H9 (cell line): Measurements from ENCODE around the gene DERL2. TPM values are rescaled to one million over a fixed set of nuclear protein-coding genes. Genes with fewer than 3 reads are reported as not detected.
A peak's percentile ranks its signal among the peaks of the same experiment; 100 is the strongest.

ENCODE experiments used
- DNase-seq: peaks from one replicate; pipeline ENCODE4 v3.0.0-alpha.2; 2017
- H2AFZ ChIP-seq: one replicate; pipeline ENCODE4 v1.6.1; 2013; ENCODE audit warnings: mild to moderate bottlenecking, low read length, control low read depth, moderate library complexity
- H2AK5ac ChIP-seq: 2 replicates; pipeline ENCODE4 v1.6.1; 2013; ENCODE audit warnings: low read length, control low read depth, mixed read lengths; ENCODE audit not compliant: insufficient read length
- H2BK120ac ChIP-seq: one replicate; pipeline ENCODE4 v1.6.1; 2013; ENCODE audit warnings: low read depth, mild to moderate bottlenecking, low read length, control low read depth, inconsistent platforms; ENCODE audit not compliant: poor library complexity, severe bottlenecking
- H2BK12ac ChIP-seq: 2 replicates; pipeline ENCODE4 v1.6.1; 2013; ENCODE audit warnings: low read length, control low read depth, mixed read lengths, low read depth; ENCODE audit not compliant: insufficient read length
- H2BK15ac ChIP-seq: 2 replicates; pipeline ENCODE4 v1.6.1; 2013; ENCODE audit warnings: low read depth, low read length, control low read depth
- H2BK20ac ChIP-seq: one replicate; pipeline ENCODE4 v1.6.1; 2013; ENCODE audit warnings: low read depth, mild to moderate bottlenecking, low read length, control low read depth, inconsistent platforms; ENCODE audit not compliant: poor library complexity, severe bottlenecking
- H2BK5ac ChIP-seq: 2 replicates; pipeline ENCODE4 v1.6.1; 2013; ENCODE audit warnings: low read length, control low read depth, mixed read lengths; ENCODE audit not compliant: insufficient read length
- H3K14ac ChIP-seq: 2 replicates; pipeline ENCODE4 v1.6.1; 2013; ENCODE audit warnings: low read length, control low read depth; ENCODE audit not compliant: insufficient read depth
- H3K18ac ChIP-seq: 2 replicates; pipeline ENCODE4 v1.6.1; 2013; ENCODE audit warnings: low read depth, mild to moderate bottlenecking, mixed read lengths, low read length, control low read depth; ENCODE audit not compliant: insufficient read length
- H3K23ac ChIP-seq: 2 replicates; pipeline ENCODE4 v1.6.1; 2013; ENCODE audit warnings: low read length, control low read depth, mixed read lengths, low read depth; ENCODE audit not compliant: insufficient read length
- H3K23me2 ChIP-seq: 2 replicates; pipeline ENCODE4 v1.6.1; 2013; ENCODE audit warnings: low read depth, mild to moderate bottlenecking, mixed read lengths, low read length, control low read depth; ENCODE audit not compliant: insufficient read length, poor library complexity, severe bottlenecking
- H3K27ac ChIP-seq: 2 replicates; pipeline ENCODE4 v1.5.1; 2013; ENCODE audit warnings: low read length, control low read depth, mixed read lengths, low read depth; ENCODE audit not compliant: insufficient read length
- H3K27me3 ChIP-seq: 2 replicates; pipeline ENCODE4 v1.6.1; 2013; ENCODE audit warnings: low read length, control low read depth, inconsistent platforms; ENCODE audit not compliant: insufficient read depth
- H3K4ac ChIP-seq: 2 replicates; pipeline ENCODE4 v1.6.1; 2013; ENCODE audit warnings: low read depth, mild to moderate bottlenecking, control low read depth, inconsistent platforms, low read length, moderate library complexity
- H3K4me1 ChIP-seq: 2 replicates; pipeline ENCODE4 v1.6.1; 2013; ENCODE audit warnings: low read length, control low read depth, inconsistent platforms; ENCODE audit not compliant: insufficient read depth
- H3K4me2 ChIP-seq: 2 replicates; pipeline ENCODE4 v1.6.1; 2013; ENCODE audit warnings: low read length, control low read depth, mixed read lengths; ENCODE audit not compliant: insufficient read length, insufficient read depth
- H3K56ac ChIP-seq: 2 replicates; pipeline ENCODE4 v1.6.1; 2013; ENCODE audit warnings: low read depth, mild to moderate bottlenecking, mixed read lengths, low read length, control low read depth; ENCODE audit not compliant: insufficient read length
- H3K79me1 ChIP-seq: 2 replicates; pipeline ENCODE4 v1.6.1; 2013; ENCODE audit warnings: low read depth, mild to moderate bottlenecking, moderate library complexity, low read length, control low read depth, inconsistent platforms; ENCODE audit not compliant: insufficient read depth, poor library complexity, severe bottlenecking
- H3K79me2 ChIP-seq: 2 replicates; pipeline ENCODE4 v1.6.1; 2013; ENCODE audit warnings: low read length, control low read depth, inconsistent platforms; ENCODE audit not compliant: insufficient read depth
- H3K9ac ChIP-seq: 2 replicates; pipeline ENCODE4 v1.6.1; 2013; ENCODE audit warnings: low read length, control low read depth, mixed read lengths; ENCODE audit not compliant: insufficient read length; ENCODE audit errors: extremely low read depth
- H3K9me3 ChIP-seq: one replicate; pipeline ENCODE4 v1.6.1; 2013; ENCODE audit warnings: low read depth, low read length, inconsistent platforms; ENCODE audit not compliant: control insufficient read depth
- H3T11ph ChIP-seq: one replicate; pipeline ENCODE4 v1.6.1; 2013; ENCODE audit warnings: mild to moderate bottlenecking, low read length, control low read depth, inconsistent platforms
- H4K20me1 ChIP-seq: one replicate; pipeline ENCODE4 v1.6.1; 2013; ENCODE audit not compliant: control insufficient read depth, insufficient read length, insufficient read depth
- H4K5ac ChIP-seq: 2 replicates; pipeline ENCODE4 v1.6.1; 2013; ENCODE audit warnings: low read depth, mild to moderate bottlenecking, mixed read lengths, low read length, control low read depth; ENCODE audit not compliant: insufficient read length
- H4K8ac ChIP-seq: replicated peaks from 2 replicates; pipeline ENCODE4 v1.6.1; 2013; ENCODE audit warnings: low read length, control low read depth, mixed read lengths, low read depth; ENCODE audit not compliant: insufficient read length
- H4K91ac ChIP-seq: 2 replicates; pipeline ENCODE4 v1.6.1; 2013; ENCODE audit warnings: low read depth, mild to moderate bottlenecking, moderate library complexity, mixed read lengths, low read length, control low read depth; ENCODE audit not compliant: insufficient read length
- H3K27ac Mint-ChIP-seq, 3 experiments: 2 replicates in 2 of 3; 3 replicates in 1 of 3; pipeline ENCODE4 v1.8.0; 2020 to 2021; ENCODE audit warnings: mixed read lengths in 3 of 3, mild to moderate bottlenecking in 1 of 3, moderate library complexity in 1 of 3
- H3K27me3 Mint-ChIP-seq: 2 replicates; pipeline ENCODE4 v1.8.0; 2021; ENCODE audit warnings: low read depth, mild to moderate bottlenecking, moderate library complexity, mixed read lengths
- H3K36me3 Mint-ChIP-seq, 3 experiments: 2 replicates in 2 of 3; 3 replicates in 1 of 3; pipeline ENCODE4 v1.8.0; 2020 to 2021; ENCODE audit warnings: low read depth in 3 of 3, mixed read lengths in 3 of 3; ENCODE audit not compliant: insufficient read depth in 1 of 3
- H3K4me1 Mint-ChIP-seq, 2 experiments: 2 replicates each; pipeline ENCODE4 v1.8.0; 2020; ENCODE audit warnings: mixed read lengths in 2 of 2
- H3K4me3 Mint-ChIP-seq, 2 experiments: 2 replicates in 1 of 2; 3 replicates in 1 of 2; pipeline ENCODE4 v1.8.0; 2020 to 2021; ENCODE audit warnings: mild to moderate bottlenecking in 2 of 2, mixed read lengths in 2 of 2, moderate library complexity in 1 of 2
- H3K9me3 Mint-ChIP-seq, 2 experiments: 2 replicates in 1 of 2; 3 replicates in 1 of 2; pipeline ENCODE4 v1.8.0; 2020; ENCODE audit warnings: mild to moderate bottlenecking in 2 of 2, mixed read lengths in 2 of 2, moderate library complexity in 1 of 2
- CTCF ChIP-seq: fragments of 200-600 bp; sonication (generic); conservative IDR thresholded peaks from 3 replicates; pipeline ENCODE4 v1.8.0; 2021; ENCODE audit warnings: antibody characterized with exemption, mild to moderate bottlenecking
- WGBS: extraction: QIAGEN DNeasy Blood & Tissue Kit; methylation state at CpG from one replicate; pipeline ENCODE4 v1.1.7; 2013; ENCODE audit warnings: missing lambda C conversion rate, low lambda C conversion rate, mixed read lengths; ENCODE audit not compliant: insufficient read length; ENCODE audit errors: extremely low coverage; 5-methylcytosine and 5-hydroxymethylcytosine counted together
- total RNA-seq: library from RNA; stranded (reverse); gene quantifications from 2 replicates; pipeline ENCODE4 v1.2.1, GENCODE V29; 2021

DERL2 gene
- total RNA-seq, 1 experiment from 2014 or later = 83.2 TPM

GRCh38 chr17:5439446-5439764 lies 46.6 kb downstream of the DERL2 start:
- H3K79me2 ChIP-seq = peaks cover 15% of the 10 kb centered on the region; the same call in 1 of the 2 replicates
- H3K4ac ChIP-seq = no peak overlapping the region
- H3K56ac ChIP-seq = no peak overlapping the region
- H3K4me1 ChIP-seq = no peaks in the 10 kb centered on the region; the same call in 1 of the 2 replicates
- no peaks in the 10 kb centered on the region for H3K9me3 ChIP-seq
- Mint-ChIP-seq H3K4me1 (peaks cover 20 to 23% of the 10 kb centered on the region in 2 experiments), H3K9me3 (no peaks in the 10 kb centered on the region), H3K27ac (peak overlapping the region; percentile 73 to 87 (median 73); a peak in 5 of 7 replicates), H3K27me3 (no peaks in the 10 kb centered on the region), H3K36me3 (peaks cover 37 to 64% (median 54%) of the 10 kb centered on the region in 3 experiments), H3K4me3 (peak overlapping the region; percentile 85 to 86)
- peaks cover 6% of the 10 kb centered on the region for H3K79me1 ChIP-seq
- no peak overlapping the region for H3T11ph ChIP-seq
- no peak overlapping the region for H2AK5ac ChIP-seq
- no peak overlapping the region for H3K18ac ChIP-seq
- no peak overlapping the region for H3K23ac ChIP-seq
- no peak overlapping the region for H4K8ac ChIP-seq
- no peaks in the 10 kb centered on the region for H3K23me2 ChIP-seq
- H2BK12ac ChIP-seq = no peak overlapping the region
- H3K9ac ChIP-seq = peak overlapping the region; percentile 26
- no peak overlapping the region for H4K5ac ChIP-seq
- no peak overlapping the region for H2BK15ac ChIP-seq
- no peak overlapping the region for H3K14ac ChIP-seq
- no peak overlapping the region for H2BK20ac ChIP-seq
- DNase-seq = no peak
- no peak overlapping the region for H2AFZ ChIP-seq
- H4K20me1 ChIP-seq = no peaks in the 10 kb centered on the region
- no peak overlapping the region for H2BK120ac ChIP-seq
- H3K27me3 ChIP-seq = no peaks in the 10 kb centered on the region
- no CpG with 5 or more reads among the region's 1 CpG for WGBS
- H2BK5ac ChIP-seq = no peak overlapping the region
- no peak overlapping the region for H4K91ac ChIP-seq
- peak overlapping the region; percentile 56 for H3K4me2 ChIP-seq
- H3K27ac ChIP-seq = no peak overlapping the region
- TF ChIP-seq CTCF = peak; percentile 30; the same call in 2 of the 3 replicates
